Activated CD4-positive, alpha-beta T cell treated with anti-CD3 and anti-CD28 coated beads, Interleukin-2, amount 50 U/mL, for 16 hours (primary cell): ENCODE data around the gene MND1.
"Not testable (repeated sequence)": the region's sequence is repeated elsewhere in the genome, so short reads cannot be mapped to it uniquely, and the experiment has no call there.

Source experiments
- DNase-seq: peaks from one replicate; pipeline ENCODE4 v3.0.0-alpha.2; 2020

Gene MND1

GRCh38 chr4:153448003-153448731, 103.7 kb downstream of the MND1 start:
- no peak for DNase-seq

- DNase-seq: no peak
Observed at GRCh38 chr4:153449338-153449737, 104.8 kb downstream of the MND1 start.

GRCh38 chr4:153450544-153450917, 106.0 kb downstream of the MND1 start:
- no peak for DNase-seq

GRCh38 chr4:153451145-153451544, 106.7 kb downstream of the MND1 start:
- DNase-seq: not testable (repeated sequence)

- no peak for DNase-seq
Observed at GRCh38 chr4:153451911-153452657, 107.6 kb downstream of the MND1 start.

GRCh38 chr4:153452658-153453378, 108.3 kb downstream of the MND1 start:
- no peak for DNase-seq

- DNase-seq: no peak
Observed at GRCh38 chr4:153453402-153453801, 108.9 kb downstream of the MND1 start.

- no peak for DNase-seq
Observed at GRCh38 chr4:153458969-153459368, 114.5 kb downstream of the MND1 start.

GRCh38 chr4:153461549-153461948, 117.1 kb downstream of the MND1 start:
- DNase-seq: not testable (repeated sequence)

- DNase-seq: no peak
Observed at GRCh38 chr4:153464068-153464467, 119.6 kb downstream of the MND1 start.
